Fibroblast of peridontal ligament (primary cell): ENCODE results near the gene MAGI1.
"Not testable (repeated sequence)": the region's sequence is repeated elsewhere in the genome, so short reads cannot be mapped to it uniquely, and the experiment has no call there.

Experiments used
- DNase-seq: peaks from one replicate; pipeline ENCODE4 v3.0.0-alpha.2; 2010; ENCODE audit errors: extremely low read depth

MAGI1 gene

DNA sequence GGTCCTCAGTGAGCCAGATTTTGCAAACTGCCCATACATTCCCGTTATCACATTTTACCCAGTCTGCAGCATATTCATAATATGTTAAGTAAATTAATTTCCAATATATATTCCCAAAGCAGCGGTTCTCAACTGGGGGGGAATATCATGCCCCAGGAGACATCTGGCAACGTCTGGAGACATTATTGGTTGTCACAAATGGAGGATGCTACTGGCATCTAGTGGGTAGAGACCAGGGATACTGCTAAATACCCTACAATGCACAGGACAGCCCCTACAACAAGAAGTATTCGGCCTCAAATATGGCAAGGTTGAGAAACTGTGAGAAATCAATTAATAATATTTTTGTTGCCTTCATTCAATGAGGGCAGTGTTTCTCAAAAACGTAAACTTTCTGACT is 280.3 kb downstream of the MAGI1 start:
- no peak for DNase-seq

DNA sequence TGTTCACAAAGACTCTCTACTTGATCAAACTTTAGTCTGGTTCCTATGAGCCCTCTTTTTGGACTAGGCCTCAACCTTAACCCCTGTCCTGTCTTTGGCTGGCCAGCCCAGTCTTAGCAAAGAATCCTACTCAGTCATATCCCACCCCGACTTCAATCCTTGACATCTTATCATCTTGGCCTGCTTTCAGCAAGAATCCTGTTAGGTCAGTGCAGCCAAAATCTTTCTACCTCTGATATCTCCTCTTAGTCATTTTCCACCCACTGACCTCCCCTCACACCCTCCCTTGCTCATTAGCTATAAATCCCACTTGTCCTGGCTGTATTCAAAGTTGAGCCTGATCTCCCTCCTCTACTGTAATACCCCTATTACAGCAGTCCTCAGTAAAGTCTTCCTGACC is 286.1 kb downstream of the MAGI1 start:
- DNase-seq, result no peak

DNA sequence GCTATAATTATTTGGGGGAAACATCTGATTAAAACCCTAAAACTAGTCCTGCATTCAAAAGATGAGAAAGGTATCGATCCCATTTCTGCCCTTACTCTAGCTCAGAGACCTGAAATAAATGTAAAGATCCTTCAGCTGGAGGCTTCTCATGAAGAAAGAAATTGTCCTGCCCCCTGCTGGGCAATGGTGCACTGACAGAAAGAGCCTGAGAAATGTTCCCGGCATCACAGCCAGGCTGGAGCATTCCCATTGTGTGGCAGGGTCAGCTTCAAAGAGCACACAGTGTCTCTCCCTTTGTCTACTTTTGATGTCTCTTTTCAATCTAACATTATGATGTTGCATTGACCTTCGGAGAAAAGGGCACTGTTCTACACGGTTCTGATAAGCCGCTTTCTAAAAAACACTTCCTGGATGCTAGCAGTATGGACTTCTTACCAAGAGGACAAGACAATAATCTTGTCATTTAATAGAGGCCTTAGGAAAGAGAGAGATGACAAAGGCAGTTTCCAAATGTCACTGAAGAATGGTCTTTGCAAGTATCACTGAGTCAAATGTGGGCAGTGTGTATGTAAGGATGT is 287.5 kb downstream of the MAGI1 start:
- DNase-seq, result peak; percentile 48

DNA sequence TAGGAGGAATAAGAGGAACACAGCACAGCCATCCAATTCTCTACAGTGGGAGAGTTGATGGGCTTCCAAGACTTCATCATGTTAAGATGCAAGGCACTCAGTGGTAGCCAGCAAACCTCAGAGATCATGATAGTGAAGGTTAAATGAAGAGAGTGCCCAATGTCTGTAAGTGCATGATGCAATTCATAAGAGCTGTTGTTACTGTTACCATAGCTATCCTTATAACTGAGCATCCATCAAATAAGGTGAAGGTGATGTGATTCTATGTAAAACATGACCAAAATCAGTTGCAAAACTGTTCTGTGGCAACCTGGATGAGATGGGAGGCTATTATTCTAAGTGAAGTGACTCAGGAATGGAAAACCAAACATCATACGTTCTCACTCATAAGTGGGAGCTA is 289.7 kb downstream of the MAGI1 start:
- DNase-seq, result no peak

DNA sequence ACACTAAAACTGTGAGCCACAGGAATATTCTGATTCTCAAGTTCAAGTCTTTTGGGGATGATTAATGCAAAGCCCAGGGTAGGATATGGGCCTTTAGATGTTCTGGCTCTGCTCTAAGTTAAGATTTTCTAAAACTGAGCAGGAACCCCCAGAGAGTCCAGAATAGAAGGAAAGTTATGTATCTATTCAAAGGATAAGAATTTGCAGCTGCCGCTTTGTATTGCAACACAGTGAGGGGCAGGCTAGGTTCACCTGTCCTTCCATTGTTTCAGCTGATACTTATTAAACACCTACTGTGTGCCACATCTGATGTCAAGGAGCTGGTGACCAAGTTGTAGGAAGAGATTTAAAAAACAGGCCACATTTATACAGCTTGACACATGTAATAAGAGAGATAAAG is 290.4 kb downstream of the MAGI1 start:
- no peak for DNase-seq

DNA sequence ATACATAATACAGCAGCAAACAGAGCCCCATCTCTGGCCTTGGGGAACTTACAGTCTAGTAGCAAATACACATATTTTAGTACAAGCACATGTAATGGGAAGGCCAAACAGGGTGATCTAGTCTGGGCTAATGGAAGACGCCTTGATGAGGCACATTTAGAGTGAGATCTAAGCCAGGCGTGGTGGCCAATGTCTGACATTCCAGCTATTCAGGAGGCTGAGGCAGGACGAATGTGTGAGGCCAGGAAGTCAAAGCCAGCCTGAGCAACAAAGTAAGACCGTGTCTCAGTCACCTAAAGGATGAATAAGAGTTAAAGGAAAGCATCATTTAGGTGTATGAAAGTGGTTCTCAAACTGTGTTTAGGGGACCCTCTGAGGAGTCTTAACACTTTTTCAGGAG is 291.9 kb downstream of the MAGI1 start:
- DNase-seq, result no peak

DNA sequence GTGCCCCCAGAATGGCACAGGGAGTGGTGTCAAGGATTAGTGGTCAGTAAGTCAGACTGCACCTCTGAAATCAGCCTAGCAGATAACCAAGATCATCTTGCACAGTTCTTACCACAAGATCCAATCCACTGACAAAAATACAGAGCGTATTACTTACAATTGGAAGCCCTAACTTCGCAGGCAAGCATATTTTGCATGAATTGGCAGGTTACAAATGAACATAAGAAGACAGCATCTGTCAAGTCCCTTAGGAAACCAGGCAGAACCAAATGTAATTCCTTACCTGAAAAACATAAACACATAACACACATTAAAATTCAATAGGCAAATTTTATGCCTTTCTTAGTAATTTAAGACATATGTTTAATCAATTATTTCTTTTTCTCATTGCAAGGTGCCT is 293.4 kb downstream of the MAGI1 start:
- no peak for DNase-seq

DNA sequence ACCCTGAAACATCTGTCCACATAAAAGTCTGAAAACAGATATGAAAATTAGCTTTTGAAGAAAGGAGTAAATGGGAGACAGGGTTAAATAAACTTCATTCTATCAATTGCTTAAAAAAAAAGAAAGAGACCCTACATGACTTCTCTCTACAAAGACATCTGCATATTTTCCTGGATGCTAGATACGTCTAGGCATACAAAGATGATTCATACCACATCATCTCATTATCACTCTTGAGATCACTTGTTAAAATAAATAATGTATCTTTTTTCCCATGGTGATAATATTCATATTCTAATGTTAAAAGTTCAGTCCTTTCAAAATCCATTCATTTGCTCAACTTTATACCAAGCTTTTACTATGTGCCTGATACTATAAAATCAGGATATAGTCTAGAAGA is 295.8 kb downstream of the MAGI1 start:
- DNase-seq, result no peak

DNA sequence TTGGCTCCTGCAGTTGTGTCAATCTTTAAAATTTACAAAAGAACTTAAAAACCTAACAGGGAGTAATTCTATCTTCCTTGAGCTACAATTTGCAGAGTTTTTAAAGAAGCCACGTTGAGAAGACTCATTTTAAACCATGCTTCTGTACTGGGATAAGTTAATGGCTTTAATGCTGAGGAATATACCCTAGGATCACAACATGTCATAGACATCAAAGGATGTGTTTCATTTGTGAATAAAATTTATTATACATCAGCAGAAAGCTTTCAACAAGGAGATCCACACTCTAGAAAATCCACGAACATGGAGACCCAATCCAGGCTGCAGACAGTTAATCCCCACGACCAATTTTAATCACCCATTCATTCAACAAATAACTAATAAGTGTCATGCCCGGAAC is 297.2 kb downstream of the MAGI1 start:
- DNase-seq, result no peak

DNA sequence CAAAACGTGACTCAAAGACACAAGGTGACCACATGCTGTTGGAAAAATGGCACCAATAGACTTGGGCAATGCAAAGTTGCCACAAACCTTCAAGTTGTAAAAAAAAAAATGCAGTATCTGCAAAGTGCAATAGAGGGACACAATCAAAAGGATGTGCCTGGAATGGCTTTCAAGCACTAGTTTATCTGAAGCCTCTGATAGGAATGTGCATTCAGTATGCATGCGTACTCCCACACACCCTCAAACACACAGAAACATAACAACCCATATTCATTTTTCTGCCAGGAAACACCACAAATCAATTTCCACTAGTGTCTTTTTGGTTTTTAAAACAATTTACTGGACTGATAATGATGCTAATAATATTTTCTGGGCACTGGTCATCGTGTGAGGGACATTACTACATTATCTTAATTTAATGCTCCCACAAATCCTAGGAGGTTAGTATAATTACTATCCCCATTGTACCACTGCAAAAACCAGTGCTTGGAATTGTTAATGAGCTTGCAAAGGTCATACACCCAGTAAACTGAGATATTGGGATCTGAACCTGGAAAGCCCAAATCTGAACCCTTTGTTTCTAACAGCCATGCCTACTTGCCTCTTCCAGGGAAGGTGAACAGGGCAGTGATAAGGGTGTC is 298.7 kb downstream of the MAGI1 start:
- DNase-seq, result no peak

DNA sequence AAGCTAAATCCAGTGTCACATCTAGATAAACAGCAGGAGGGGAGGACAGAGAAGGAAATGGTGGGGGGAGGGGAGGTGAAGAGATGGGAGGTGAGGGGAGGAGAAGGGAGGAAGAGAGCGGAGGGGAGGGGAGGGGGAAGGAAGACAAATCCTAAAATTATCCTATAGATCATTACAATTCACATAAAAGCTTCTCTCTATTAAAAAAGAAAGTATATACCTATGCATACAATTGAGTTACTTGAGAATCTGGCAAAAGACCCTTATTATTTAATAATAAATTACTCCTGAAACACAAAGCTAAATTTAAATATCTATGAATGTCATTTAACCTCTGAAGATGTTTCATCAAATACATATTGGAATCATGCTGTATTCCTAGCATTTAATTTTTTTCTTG is 303.9 kb downstream of the MAGI1 start:
- DNase-seq, result no peak

DNA sequence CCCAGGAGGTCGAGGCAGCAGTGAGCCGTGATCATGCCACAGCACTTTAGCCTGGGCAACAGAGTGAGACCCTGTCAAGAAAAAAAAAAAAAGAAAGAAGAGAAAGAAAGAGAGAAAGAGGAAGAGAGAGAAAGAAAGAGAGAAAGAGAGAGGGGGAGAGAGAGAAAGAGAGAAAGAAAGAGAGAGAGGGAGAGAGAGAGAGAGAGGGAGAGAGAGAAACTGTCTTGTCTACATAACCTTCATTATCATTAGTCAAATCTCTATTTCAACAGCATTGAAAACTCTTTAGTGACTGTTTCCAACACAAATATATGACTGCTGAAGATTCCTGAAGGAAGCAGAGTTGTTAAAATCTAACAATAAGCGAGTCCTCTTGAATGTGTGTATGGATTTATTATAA is 304.3 kb downstream of the MAGI1 start:
- no peak for DNase-seq

DNA sequence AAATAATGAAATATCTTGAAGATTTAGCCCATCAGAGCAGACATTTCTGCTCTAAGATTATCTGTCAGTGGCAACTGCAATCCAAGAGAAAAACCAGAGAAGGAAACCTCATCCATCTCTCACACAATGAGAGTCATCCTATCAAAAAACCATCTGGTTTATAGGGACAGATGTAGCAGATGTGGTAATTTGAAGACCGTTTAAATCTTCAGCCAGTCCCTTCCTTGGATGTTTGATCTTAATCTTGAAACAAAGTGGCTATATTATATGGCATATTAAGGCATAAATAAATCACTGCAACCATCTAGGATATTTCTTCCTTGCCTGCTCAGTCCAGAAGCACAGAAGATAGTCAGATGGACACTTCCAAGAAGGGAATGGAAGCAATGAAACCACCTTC is 305.3 kb downstream of the MAGI1 start:
- DNase-seq, result no peak

DNA sequence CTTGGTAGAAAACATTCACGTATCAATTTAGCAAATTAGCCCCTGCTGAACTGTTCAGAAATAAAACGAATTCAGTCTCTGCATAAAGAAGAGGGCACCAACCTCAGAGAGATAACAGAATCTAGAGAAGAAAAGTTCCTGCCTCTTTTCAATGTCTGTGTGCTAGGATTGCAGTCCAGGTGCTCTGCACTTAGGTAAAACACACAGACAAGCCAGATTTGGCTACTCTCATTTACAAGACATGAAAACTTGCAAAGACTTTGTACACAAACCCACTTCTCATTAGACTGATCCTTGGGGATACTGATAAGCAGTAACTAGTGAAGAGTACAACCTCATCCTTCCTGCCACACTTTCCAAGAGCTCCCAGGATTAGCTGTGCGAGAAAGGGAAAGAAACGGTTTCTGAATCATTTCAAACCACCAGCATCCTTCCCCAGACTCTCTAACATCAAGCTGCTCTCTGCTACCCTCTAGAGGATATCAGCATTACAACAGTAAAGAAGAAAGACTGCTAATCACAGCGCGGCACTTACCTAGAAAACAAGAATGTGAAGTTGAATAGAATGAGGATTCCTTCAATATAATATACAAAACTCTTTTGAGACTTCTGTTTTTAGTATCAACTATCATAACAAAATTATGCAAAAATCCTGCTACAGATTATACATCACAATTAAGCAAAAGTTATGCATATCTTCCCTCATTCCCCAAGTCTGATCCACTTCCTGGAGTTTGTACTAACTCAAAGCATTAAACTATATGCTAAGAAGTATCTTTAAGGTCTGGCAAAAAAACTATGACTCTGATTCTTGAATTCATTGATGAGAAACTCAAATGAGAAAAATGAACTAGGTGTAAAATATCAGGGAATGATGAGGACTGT is 306.4 kb downstream of the MAGI1 start:
- DNase-seq, result peak; percentile 80

DNA sequence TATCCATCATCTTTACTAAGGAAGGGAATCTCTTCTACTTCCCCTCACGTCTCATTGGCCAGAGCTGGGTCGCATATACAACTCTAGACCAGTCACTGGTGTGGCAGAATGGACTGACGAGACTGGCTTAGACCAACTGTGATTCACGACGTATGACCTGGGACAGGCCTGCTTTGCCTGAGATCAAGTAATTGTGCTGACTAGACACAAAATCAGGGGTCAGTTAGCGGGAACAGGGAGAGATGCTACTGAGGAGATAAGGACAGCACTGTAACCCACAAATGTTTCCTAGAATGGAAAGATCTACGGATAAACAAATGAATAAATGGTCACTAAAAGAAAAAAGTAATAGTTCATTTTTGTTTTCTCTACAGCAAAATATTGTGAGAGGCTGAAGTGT is 308.3 kb downstream of the MAGI1 start:
- no peak for DNase-seq

DNA sequence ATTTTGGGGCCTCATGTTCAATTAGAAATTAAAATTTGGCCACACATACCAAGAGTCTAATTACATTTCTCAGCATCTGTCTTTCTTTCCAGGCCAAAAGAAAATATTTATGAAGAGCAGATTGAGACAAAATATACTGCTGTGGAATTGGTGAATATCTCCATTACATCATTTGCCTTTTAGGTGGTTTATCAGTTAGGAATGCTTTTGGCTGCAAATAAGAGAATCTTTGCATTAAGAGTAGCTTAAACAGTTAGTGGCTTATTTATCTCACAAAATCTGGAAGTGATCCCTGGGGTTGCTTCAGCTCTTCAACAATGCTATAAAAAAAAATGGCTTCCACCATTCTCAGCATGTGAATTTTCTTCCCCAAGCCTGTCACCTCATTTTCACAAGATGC is 308.7 kb downstream of the MAGI1 start:
- DNase-seq, result no peak

DNA sequence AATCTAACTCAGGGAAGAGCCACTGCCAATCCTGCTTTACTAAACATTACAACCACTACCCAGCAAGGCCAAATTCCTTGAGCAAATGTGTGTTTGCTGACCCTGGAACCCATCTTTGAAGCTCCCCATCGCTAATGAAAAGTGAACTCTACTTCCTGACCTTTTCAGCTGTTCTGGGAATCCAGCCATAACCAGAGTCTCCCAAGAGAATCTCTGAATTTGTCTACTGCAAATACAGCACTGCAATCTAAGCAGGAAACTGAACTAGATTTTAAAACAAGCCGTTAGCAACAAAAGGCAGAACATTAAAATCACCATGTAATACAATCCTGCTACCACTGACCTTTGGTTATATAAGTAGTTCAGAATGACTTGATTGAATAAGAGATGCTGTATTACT is 309.2 kb downstream of the MAGI1 start:
- DNase-seq, result peak; percentile 100

DNA sequence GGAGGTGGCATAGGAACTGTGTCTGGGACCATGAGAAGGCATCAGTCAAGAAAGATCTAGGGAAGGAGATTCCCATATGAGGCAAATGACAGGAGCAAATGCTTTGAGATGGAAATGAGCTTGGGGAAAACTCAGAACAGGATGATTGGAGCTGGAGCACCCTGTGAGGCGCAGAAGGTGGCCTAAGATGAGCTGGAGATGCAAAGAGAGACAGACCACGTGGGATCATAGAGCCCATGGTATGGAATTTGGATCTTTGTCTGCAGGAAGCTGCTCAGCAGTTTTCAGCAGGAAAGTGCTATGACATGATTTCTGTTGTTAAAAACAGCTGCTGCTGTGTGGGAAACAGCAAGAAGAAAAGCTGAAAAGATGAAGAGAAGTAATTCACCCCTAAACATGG is 310.6 kb downstream of the MAGI1 start:
- DNase-seq, result no peak

DNA sequence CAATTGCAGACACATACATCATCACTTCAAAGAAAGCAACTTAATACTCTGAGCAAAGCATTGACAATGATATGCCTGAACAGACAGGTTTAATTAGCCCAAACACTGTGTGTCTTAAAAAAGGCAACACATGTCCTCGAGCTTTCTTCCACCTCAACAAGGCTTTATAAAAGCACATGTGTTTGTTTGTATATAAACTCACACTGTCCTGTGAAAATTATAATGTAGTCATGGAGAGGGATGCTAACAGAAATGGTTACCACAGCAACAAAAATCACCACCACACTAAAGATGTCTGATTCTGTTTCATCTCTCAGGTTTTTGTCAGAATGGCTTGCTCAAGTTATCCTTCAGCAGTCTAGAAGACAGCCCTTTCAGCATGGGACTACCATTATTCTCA is 314.7 kb downstream of the MAGI1 start:
- no peak for DNase-seq

DNA sequence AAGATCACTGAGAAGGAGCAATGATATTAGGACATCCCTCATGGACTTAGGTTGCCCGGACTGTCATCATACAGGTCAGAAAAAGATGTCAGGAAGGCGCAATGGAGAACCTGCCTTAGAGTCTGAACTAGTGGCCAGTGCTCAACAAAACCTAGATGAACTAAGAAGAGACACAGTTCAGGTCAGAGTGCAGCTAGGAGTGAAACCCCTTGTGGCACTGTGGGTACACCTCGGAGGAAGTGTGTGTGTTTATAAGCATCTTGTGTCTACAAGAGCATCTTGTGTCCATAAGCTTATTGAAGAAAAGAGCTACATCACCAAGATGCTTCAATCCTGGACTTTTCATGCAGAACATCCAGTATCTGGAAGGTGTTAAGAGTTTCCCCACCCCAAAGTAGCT is 315.7 kb downstream of the MAGI1 start:
- DNase-seq, result no peak

DNA sequence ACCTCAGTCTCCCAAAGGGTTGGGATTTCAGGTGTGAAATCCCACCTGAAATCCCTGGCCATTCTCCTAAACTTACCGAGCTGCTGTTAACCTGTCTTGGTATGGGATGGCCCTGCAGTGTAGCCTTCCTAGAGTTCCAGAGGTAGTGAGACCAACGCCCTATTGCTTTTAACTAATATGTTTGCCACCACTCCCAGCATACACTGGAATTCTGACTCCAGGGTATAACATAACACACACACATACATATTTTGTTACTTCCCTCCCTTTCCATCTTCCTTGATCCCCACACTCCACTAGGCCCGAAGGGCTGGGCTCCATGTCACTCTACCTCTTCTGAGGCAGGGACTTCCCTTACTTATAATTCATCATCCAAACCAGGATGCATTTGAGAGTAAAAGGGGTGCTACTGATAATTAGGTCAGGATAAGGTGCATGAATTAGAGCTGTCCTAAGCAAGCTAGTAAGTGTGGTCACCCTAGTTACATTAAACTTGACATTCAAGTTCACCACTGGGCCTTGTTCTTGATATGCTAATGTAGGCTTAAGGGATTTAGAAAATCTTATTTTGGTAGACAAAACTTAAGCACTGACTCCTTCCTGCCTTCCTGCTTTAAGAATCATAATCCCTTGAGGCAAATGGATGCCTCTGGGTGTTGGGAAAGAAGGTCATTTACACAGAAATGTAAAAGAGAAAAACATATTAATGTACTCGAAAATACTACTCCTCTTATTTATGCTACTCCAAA is 317.6 kb downstream of the MAGI1 start:
- no peak for DNase-seq

DNA sequence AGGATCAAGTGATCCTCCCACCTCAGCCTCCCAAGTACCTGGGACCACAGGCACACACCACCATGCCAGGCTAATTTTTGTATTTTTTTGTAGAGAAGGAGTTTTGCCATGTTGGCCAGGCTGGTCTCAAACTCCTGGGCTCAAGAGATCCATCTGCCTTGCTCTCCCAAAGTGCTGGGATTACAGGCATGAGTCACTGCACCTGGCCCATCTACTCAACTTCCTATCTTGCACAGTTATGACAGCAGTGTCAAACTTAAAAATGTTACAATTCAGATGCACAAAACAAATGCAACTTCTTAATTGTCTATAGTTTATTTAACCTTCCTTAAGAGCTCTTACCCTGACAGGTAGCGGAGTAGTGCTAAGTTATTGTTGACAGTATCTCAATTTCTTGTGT is 319.1 kb downstream of the MAGI1 start:
- not testable (repeated sequence) for DNase-seq
